G401.6 (cell line): ENCODE data around the gene KLRC4.
"Not testable (repeated sequence)": the region's sequence is repeated elsewhere in the genome, so short reads cannot be mapped to it uniquely, and the experiment has no call there.

ENCODE experiments used
- FAIRE-seq: peaks from 2 replicates; lab custom pipeline; 2012; peaks lifted over from hg19 to GRCh38; lab: Jason Lieb, UNC

KLRC4 gene

GRCh38 chr12:10397296-10397695 lies 12.3 kb downstream of the KLRC4 start:
- no peak for FAIRE-seq

GRCh38 chr12:10396176-10396575 lies 13.4 kb downstream of the KLRC4 start:
- not testable (repeated sequence) for FAIRE-seq

GRCh38 chr12:10395390-10395998 lies 14.1 kb downstream of the KLRC4 start:
- FAIRE-seq = no peak

GRCh38 chr12:10394531-10395152 lies 14.9 kb downstream of the KLRC4 start:
- FAIRE-seq = not testable (repeated sequence)

- no peak for FAIRE-seq
Measured at GRCh38 chr12:10393291-10393690, 16.3 kb downstream of the KLRC4 start.

- no peak for FAIRE-seq
Measured at GRCh38 chr12:10392394-10392930, 17.1 kb downstream of the KLRC4 start.

- FAIRE-seq = not testable (repeated sequence)
Measured at GRCh38 chr12:10390991-10391390, 18.6 kb downstream of the KLRC4 start.

- no peak for FAIRE-seq
Measured at GRCh38 chr12:10389904-10390303, 19.7 kb downstream of the KLRC4 start, which contains the start of gene KLRK1. KLRK1 (minus strand) TSS chr12:10390041; CDS start chr12:10388810, 1,231 bp downstream.

GRCh38 chr12:10388624-10389413 lies 20.7 kb downstream of the KLRC4 start:
- FAIRE-seq = no peak

- not testable (repeated sequence) for FAIRE-seq
Measured at GRCh38 chr12:10387498-10387897, 22.1 kb downstream of the KLRC4 start.

GRCh38 chr12:10386857-10387256 lies 22.7 kb downstream of the KLRC4 start:
- no peak for FAIRE-seq

- FAIRE-seq = no peak
Measured at GRCh38 chr12:10385166-10385613, 24.4 kb downstream of the KLRC4 start.

GRCh38 chr12:10384191-10384590 lies 25.4 kb downstream of the KLRC4 start:
- FAIRE-seq = no peak

- FAIRE-seq = no peak
Measured at GRCh38 chr12:10381928-10382628, 27.5 kb downstream of the KLRC4 start.

- not testable (repeated sequence) for FAIRE-seq
Measured at GRCh38 chr12:10378737-10379136, 30.8 kb downstream of the KLRC4 start.

- no peak for FAIRE-seq
Measured at GRCh38 chr12:10374624-10375018, 34.9 kb downstream of the KLRC4 start.

GRCh38 chr12:10372559-10372958 lies 37.0 kb downstream of the KLRC4 start:
- FAIRE-seq = no peak

- FAIRE-seq = not testable (repeated sequence)
Measured at GRCh38 chr12:10371893-10372535, 37.5 kb downstream of the KLRC4 start.

GRCh38 chr12:10369557-10370415 lies 39.8 kb downstream of the KLRC4 start:
- FAIRE-seq = no peak
